GM21528 (cell line): Measurements from ENCODE around the gene RAB7B.

Experiments used
- ATAC-seq: cut with Tn5 transposase; IDR thresholded peaks from one replicate; pipeline ENCODE4 v1.9.1; 2021; ENCODE audit warnings: mild to moderate bottlenecking, moderate library complexity; ENCODE audit not compliant: unreplicated experiment, low FRiP score

RAB7B gene

DNA sequence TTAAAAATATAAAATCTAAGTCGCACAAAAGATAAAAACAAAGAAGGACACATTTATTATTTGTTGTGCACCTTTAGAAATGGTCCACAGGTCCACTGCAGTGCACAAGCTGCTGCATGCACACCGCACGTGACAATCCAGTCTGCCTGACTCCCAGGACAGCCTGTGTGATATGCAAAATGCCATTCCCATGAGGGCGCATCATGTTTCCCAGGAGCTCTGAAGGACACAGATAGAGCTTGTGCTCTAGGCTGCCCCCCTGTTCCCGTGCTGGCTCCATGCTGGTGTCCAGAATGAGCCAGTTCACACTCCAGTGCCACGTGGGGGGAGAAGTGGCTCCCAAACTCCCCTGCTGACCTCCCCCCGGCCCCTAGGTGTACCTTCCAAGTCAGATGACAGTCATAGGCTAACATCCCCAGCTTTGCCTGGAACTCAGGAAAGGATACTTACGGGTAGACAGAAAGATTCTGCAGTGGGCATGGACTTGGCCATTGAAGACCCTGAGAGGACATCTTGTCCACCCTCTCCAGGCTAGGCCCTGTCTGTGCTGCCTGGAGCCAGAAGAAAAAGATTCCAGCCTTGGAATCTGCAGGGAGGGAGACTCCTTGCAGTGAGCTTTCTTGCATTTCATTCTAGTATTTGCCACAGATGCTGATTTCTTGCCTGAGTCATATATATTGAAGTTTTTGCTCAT, 26.3 kb downstream of the RAB7B start:
- no peak for ATAC-seq

DNA sequence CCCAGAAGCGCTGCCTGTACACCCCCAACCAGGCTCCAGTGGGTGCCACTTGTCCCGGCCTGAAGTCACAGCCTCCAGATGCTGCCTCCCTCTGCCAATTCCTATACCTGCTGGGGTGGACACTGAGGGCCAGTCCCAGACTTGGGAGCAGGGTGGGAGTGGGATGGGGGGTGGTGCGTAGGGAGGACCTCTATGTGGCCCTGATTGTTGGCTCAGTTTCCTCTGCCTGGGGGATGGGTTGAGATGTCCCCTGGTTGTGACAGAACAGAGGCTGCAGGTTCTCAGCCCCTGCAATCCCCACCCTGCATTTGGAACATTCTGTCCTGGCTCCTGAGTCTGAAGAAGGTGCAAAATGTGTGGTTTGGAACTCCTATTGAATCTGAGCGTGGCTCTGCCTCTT, 27.2 kb downstream of the RAB7B start:
- no peak for ATAC-seq

DNA sequence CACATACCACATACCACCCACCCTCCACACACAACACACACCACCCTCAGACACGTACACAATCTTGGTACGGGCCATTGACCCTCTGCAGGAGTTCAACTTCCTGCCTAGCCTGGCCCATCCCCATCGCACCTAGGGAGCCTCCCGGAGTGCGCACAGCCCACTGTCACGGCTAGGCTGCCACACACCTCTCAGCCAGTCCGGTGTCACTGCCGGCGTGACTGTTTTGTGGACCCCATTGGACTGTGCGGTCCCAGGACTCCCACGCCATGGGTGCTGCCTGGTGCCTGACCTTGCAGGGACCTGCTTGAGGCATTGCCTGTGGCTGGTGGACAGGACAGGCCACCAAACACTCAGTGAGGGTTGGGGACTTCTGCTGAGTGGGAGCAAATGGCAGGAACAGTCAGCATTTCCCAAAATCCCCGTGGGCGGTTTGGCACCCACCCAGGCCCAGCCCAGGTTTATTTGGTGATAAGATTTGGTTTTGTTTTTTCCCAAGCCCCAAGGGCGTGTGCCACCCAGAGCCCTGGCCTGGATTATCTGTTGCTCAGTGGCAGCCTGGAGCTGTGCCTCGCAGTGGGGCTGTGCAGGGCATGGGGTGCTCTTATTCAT, 27.7 kb downstream of the RAB7B start:
- no peak for ATAC-seq

DNA sequence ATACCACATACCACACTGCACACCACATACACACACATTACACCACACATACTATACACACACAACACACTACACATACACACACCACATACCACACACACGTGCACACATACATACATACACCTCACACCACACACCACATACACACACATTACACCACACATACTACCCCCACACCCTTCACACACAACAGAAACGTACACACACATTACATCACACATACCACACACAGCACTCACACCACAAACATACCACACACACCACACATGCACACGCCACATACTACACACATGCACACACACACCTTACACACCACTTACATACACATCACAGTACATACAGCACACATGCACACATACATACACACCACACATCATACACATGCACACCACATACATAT, 28.5 kb downstream of the RAB7B start:
- no peak for ATAC-seq

GRCh38 chr1:205973377-205974232, 29.6 kb downstream of the RAB7B start:
- ATAC-seq: no peak

GRCh38 chr1:205972491-205973168, 30.6 kb downstream of the RAB7B start:
- no peak for ATAC-seq

DNA sequence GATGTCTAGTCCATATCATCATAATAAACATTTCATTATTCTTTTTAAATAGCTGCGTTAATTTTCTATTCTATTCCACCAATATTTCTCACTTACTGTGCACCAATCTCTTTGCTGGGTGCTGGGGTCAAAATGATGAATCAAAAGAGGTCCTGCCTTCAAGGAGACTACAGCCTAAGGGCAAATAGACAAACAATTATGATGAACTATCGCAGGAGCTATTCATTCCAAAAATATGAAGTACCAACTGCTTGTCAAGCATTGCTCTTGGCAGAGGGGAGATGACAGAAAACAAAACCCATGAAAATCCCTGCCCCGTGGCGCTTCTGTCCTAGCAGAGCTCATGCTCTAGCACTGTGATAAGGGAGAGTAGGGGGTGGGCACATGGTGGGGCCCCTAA, 31.1 kb downstream of the RAB7B start:
- no peak for ATAC-seq

- no peak for ATAC-seq
These were observed 32.1 kb downstream of the RAB7B start for GRCh38 chr1:205971082-205971481.

GRCh38 chr1:205970486-205970885, 32.7 kb downstream of the RAB7B start:
- no peak for ATAC-seq

- no peak for ATAC-seq
These were observed 34.0 kb downstream of the RAB7B start for GRCh38 chr1:205969229-205969628.

GRCh38 chr1:205967554-205968335, 35.5 kb downstream of the RAB7B start:
- no peak for ATAC-seq

DNA sequence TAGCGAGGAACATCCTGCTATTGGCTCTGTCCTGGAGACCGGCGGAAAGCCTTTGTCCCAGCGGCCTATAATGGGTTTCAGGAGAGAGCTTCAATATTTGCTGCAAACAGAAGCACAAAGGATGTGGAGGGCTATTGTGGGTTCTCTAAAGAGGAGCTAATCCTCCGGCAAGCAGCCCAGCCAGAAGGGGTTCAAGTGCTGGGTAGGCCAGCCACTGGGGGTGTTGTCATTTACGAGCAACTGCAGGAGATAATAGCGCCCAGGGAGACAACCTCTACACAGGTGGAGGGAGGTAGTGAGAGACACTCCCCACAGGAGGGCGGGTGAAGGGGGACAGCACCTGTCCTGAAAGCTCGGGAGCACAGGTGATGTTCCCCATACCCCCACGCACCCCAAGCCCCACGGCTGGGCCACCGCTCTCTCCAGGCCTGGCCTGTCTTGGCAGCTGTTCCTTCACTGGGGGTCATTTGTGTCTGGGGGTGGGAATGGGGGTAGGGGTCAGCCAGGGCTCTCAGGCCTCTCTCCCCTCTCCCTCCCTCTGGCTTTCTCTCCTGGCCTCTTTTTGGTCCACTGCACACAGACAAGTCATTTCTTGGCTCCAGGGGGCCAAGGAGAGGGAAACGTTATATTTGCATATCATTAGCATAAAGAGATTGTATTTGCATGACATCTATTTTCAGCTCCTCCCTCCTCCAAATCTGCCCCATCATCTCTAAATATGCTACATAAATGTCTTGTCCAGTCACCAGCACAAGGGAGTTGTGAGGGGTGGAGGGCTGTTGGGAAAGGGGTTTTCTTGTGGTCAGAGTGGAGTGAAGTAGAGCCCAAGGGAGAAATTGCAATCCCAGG, 37.9 kb downstream of the RAB7B start:
- ATAC-seq: no peak

- no peak for ATAC-seq
These were observed 39.6 kb downstream of the RAB7B start for GRCh38 chr1:205963352-205964155.

DNA sequence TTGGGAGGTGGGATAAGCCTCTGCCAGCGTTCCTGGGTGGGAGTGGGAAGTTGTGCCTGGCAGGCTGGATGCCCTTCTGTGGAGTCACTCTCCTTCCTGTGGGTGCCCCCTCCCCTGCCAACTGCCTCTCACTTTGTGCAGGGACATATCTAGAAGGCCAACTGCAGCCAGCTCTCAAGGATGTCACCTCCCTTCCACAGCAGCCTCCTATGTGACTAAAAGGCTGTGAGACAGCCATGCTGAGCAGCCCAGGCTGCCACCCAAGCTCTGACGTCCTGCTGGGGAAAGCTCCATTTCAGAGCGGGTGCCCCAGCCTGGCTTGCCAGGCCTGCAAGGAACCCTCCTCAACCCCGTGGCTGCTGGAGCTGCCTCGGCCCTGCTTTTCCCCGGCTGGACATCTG, 40.4 kb downstream of the RAB7B start:
- ATAC-seq: no peak

- ATAC-seq: no peak
These were observed 41.0 kb downstream of the RAB7B start for GRCh38 chr1:205961991-205962820.

DNA sequence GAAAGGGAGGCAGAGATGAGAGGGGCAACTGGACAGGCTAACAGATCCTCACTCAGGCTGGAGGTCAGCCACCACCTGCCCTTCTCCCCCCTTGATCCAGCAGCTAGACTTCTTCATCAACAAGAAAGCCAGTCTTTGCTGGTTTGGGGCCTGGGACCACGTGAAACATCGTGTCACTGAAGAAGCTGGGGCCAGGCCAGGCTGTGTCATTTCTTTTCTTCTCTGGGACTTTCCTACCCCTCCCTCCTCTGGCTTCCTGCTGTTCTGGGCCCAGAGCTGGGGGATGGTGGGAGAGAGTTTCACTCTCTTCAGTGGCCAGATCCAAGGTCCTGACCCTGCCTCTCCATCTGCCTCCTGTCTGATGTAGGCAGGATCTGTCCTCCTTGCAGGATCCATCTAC, 41.8 kb downstream of the RAB7B start:
- no peak for ATAC-seq

DNA sequence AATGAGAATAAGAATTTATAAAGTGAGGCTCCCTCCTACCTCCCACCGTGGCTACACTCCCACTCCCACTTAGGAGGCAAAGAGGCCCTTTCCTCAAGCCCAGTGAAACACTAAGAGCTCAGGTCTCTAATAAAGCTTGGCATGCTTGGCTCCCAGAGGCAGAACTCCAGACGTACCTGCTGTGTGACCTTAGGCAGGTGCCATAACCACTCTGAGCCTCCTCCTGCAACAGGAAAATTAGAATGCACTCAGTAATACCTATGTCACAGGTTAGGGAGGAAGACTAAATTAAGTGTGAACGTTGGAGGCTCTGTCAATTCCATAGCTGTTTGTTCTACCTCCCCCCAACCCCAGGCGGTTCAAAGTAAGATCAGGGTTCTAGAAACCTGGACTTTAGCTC, 43.4 kb downstream of the RAB7B start:
- ATAC-seq: no peak

GRCh38 chr1:205955499-205955898, 47.7 kb downstream of the RAB7B start:
- ATAC-seq: no peak
